Nephron progenitor cell (in vitro differentiated cells): Measurements from ENCODE around the gene MAEA.
"Not testable (repeated sequence)": the region's sequence is repeated elsewhere in the genome, so short reads cannot be mapped to it uniquely, and the experiment has no call there.

ENCODE experiments used
- DNase-seq: peaks from one replicate; pipeline ENCODE4 v3.0.0; 2021
- H3K27ac Mint-ChIP-seq: 2 replicates; pipeline ENCODE4 v1.8.0; 2021; ENCODE audit warnings: mild to moderate bottlenecking, moderate library complexity, mixed read lengths
- H3K27me3 Mint-ChIP-seq: 2 replicates; pipeline ENCODE4 v1.8.0; 2021; ENCODE audit warnings: mild to moderate bottlenecking, low read depth, mixed read lengths; ENCODE audit not compliant: poor library complexity
- H3K36me3 Mint-ChIP-seq: 2 replicates; pipeline ENCODE4 v1.8.0; 2021; ENCODE audit warnings: low read depth, mixed read lengths
- H3K4me1 Mint-ChIP-seq: 2 replicates; pipeline ENCODE4 v1.8.0; 2021; ENCODE audit warnings: mixed read lengths
- H3K4me3 Mint-ChIP-seq: 2 replicates; pipeline ENCODE4 v1.8.0; 2021; ENCODE audit warnings: mild to moderate bottlenecking, moderate library complexity, mixed read lengths
- H3K9me3 Mint-ChIP-seq: 2 replicates; pipeline ENCODE4 v1.8.0; 2021; ENCODE audit warnings: mild to moderate bottlenecking, moderate library complexity, mixed read lengths
- CTCF ChIP-seq: fragments of 200-600 bp; sonication (generic); IDR thresholded peaks from 2 replicates; pipeline ENCODE4 v1.5.0; 2021; ENCODE audit warnings: antibody characterized with exemption

Gene MAEA

DNA sequence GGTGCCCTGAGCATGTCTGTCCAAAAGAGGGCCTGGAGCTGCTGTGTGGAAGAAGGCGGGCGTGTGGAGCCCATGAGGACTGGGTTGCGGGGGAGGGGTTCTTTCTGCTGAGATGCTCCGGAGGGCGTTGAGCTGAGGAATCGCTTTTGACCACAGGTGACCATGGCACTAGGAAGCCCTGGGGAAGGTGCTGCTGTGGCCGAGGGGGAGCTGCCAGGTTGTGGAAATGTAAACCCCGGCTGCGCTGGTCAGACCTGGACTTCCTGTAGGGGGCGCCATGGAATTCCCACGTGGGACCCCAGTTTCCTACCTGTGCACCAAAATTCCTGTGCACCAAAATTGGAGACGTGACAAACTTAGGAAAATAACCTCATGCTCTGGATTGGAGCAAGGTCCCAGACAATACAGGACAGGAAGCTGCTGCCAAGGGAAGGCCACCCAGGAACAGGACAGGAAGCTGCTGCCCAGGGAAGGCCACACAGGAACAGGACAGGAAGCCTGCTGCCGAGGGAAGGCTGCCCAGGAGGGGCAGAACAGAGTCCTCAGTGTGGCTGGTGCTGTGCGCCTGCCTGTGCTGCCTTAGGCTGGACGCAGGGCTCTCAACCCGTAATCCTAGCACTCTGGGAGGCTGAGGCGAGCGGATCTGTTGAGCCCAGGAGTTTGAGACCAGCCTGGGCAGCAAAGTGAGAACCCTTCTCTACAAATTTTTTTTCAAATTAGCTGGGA is 29.0 kb downstream of the MAEA start:
- Mint-ChIP-seq H3K36me3 (peaks cover 90% of the 10 kb centered on the region), H3K27ac (no peak overlapping the region), H3K4me3 (no peak overlapping the region), H3K4me1 (no peaks in the 10 kb centered on the region), H3K9me3 (peaks cover 39% of the 10 kb centered on the region), H3K27me3 (no peaks in the 10 kb centered on the region)
- TF ChIP-seq CTCF: no peak
- no peak for DNase-seq

DNA sequence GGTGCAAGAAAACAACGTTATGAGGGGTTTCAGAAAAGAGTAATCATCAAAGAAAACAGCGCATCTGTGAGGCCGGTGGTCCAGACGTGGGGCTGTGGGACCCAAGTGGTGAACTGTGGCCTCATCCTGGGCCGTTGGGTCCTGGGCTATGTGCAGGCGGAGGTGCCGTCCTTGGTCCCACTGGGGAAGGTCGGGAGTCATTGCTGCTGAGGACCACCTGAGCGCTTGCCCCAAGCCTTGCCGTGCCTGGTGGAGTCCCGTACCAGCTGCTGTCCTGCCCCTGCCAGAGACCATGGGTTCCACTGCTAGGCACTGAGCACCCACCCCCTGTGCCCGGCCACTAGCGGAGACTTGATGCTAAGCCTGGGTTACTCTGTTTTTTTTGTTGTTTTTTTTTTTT is 31.8 kb downstream of the MAEA start:
- H3K27ac Mint-ChIP-seq: no peak overlapping the region
- peaks cover 65% of the 10 kb centered on the region for H3K36me3 Mint-ChIP-seq
- DNase-seq: no peak
- no peak for TF ChIP-seq CTCF
- H3K4me1 Mint-ChIP-seq: no peaks in the 10 kb centered on the region
- no peaks in the 10 kb centered on the region for H3K27me3 Mint-ChIP-seq
- H3K4me3 Mint-ChIP-seq: no peak overlapping the region
- peaks cover 25% of the 10 kb centered on the region for H3K9me3 Mint-ChIP-seq

DNA sequence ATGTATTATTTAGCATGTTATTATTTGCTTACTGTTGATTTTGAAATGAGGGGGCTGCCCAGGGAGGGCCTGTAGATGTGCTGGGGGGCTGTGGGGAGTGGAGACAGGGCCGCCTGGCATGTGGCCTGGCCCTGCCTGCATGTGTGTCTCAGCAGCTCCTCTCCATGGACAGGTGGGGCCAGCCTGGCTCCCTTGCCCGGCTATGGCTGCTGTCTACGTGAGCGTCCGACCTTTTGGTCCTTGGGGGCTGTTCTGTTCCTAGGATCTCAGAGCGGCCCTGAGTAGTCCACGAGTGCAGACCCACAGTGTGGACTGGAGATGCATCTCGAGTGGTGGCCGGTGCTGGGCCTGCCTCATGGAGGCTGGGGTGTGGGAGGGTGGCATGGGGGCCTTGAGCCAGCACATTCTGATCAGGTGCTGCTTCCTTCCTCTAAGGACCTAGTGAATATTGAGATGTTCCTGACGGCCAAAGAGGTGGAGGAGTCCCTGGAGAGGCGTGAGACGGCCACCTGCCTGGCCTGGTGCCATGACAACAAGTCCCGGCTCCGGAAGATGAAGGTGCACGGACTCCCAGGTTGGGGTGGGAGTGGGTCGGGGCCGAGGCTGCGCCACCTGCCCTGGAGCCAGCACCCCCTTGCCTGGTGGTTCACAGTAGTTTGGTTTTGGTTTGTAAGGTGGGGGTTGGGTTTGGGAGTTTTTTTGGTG is 32.4 kb downstream of the MAEA start:
- no peak overlapping the region for H3K27ac Mint-ChIP-seq
- H3K36me3 Mint-ChIP-seq: peaks cover 59% of the 10 kb centered on the region
- no peak overlapping the region for H3K4me3 Mint-ChIP-seq
- DNase-seq: no peak
- H3K27me3 Mint-ChIP-seq: no peaks in the 10 kb centered on the region
- peaks cover 25% of the 10 kb centered on the region for H3K9me3 Mint-ChIP-seq
- no peak for TF ChIP-seq CTCF
- H3K4me1 Mint-ChIP-seq: no peaks in the 10 kb centered on the region

GRCh38 chr4:1323280-1323634 is 33.6 kb downstream of the MAEA start:
- DNase-seq: no peak
- H3K4me3 Mint-ChIP-seq: no peak overlapping the region
- no peak overlapping the region for H3K27ac Mint-ChIP-seq
- TF ChIP-seq CTCF: no peak
- H3K4me1 Mint-ChIP-seq: no peaks in the 10 kb centered on the region
- no peaks in the 10 kb centered on the region for H3K27me3 Mint-ChIP-seq
- peaks cover 48% of the 10 kb centered on the region for H3K36me3 Mint-ChIP-seq
- peaks cover 21% of the 10 kb centered on the region for H3K9me3 Mint-ChIP-seq

DNA sequence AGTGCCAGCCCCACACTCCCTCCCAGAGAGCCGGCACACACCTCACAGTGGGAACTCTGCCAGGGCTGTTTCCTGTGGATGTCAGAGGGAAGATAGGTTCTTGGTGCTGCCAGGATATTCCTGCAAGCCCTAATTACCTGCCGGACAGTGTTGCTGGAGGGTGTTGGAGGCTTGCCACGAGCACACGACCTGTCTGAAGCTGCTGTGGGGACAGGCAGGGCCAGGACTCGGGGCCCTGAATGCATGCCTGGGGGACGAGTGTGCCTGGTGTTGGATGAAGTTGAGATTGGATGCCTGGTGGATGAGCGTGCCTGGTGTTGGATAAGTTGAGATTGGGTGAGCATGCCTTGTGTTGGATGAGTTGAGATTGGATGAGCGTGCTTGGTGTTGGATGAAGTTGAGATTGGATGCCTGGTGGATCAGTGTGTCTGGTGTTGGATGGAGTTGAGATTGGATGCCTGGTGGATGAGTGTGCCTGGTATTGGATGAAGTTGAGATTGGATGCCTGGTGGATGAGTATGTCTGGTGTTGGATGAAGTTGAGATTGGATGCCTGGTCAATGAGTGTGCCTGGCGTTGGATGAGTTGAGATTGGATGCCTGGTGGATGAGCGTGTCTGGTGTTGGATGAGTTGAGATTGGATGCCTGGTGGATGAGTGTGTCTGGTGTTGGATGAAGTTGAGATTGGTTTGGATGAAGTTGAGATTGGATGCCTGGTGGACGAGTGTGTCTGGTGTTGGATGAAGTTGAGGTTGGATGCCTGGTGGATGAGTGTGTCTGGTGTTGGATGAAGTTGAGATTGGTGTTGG is 34.1 kb downstream of the MAEA start:
- H3K27me3 Mint-ChIP-seq: no peaks in the 10 kb centered on the region
- no peak for DNase-seq
- H3K36me3 Mint-ChIP-seq: peaks cover 42% of the 10 kb centered on the region
- no peak overlapping the region for H3K27ac Mint-ChIP-seq
- no peak overlapping the region for H3K4me3 Mint-ChIP-seq
- no peak for TF ChIP-seq CTCF
- no peaks in the 10 kb centered on the region for H3K4me1 Mint-ChIP-seq
- peaks cover 19% of the 10 kb centered on the region for H3K9me3 Mint-ChIP-seq

DNA sequence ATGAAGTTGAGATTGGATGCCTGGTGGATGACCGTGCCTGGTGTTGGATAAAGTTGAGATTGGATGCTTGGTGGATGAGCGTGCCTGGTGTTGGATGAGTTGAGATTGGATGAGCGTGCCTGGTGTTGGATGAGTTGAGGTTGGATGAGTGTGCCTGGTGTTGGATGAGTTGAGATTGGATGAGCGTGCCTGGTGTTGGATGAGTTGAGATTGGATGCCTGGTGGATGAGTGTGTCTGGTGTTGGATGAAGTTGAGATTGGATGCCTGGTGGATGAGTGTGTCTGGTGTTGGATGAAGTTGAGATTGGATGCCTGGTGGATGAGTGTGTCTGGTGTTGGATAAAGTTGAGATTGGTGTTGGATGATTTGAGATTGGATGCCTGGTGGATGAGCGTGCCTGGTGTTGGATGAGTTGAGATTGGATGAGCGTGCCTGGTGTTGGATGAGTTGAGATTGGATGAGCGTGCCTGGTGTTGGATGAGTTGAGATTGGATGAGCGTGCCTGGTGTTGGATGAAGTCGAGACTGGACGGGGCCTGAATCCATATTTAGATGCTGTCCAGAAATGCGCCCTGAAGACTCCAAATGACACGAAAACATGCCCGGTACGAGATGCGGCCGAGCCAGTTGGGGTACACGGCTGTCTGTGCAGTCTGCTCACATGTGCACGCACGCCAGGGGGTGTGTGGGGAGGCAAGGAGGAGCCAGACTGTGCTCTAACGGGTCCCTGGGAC is 34.9 kb downstream of the MAEA start:
- Mint-ChIP-seq H3K36me3 (peaks cover 34% of the 10 kb centered on the region), H3K9me3 (peaks cover 11% of the 10 kb centered on the region)
- not testable (repeated sequence) for H3K27me3 Mint-ChIP-seq, H3K27ac Mint-ChIP-seq, H3K4me1 Mint-ChIP-seq, DNase-seq, H3K4me3 Mint-ChIP-seq
